ENCODE measurements around the gene GNAL.
"Not testable (repeated sequence)": the region's sequence is repeated elsewhere in the genome, so short reads cannot be mapped to it uniquely, and the experiment has no call there.

GNAL gene

GRCh38 chr18:11873670-11874340 lies 184.7 kb downstream of the GNAL start:
- DNase-seq (ENCODE audit: low spot score) = no peak

DNA sequence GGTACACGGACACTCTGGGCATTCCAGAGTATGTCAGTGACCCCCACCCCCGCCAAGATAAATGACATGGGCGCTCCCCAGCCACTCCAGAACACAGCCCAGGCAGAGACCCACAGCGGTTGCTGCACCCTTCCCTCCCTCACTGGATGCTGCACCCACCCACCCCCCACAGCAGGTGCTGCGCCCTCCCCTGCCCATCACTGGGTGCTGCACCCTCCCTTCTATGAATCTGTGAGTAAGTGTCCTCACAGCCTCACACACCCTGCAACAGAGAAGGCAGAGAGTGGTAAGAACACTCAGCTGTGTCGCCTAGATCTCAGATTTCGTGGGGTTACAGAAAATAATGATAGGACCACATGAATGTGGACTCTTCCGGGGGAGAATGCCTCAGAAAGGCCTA lies 185.6 kb downstream of the GNAL start:
- DNase-seq (ENCODE audit: low spot score) = no peak

- DNase-seq (ENCODE audit: low spot score) = no peak
These were observed 188.6 kb downstream of the GNAL start for GRCh38 chr18:11877497-11878135.

DNA sequence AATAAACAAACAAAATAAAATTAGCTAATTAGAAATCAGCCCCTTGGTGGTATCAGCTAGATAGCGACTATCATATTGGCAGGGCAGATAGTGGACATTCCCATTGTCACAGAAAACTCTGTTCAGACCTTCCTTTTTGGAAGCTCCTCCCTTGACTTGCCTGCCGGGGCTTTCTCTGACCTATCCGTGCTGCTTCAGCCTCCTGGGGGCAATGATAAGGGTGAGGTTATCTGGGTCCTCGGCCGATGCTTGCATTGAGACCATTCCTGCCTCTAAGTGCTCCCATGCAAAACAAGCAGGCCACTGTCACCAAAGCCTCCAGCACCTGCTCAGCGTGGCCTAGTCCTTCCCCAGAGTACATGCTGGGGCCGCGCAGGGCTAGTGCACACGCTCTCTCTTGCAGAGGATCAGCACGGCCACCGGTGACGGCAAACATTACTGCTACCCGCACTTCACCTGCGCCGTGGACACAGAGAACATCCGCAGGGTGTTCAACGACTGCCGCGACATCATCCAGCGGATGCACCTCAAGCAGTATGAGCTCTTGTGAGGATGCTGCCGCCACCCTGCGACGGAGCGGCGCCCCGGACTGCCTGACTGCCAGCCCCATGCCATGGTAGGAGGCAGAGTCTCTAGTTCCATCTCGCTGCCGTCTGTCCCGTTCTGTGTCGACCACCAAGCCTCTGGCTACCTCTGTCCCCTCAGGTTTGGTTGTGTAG lies 191.7 kb downstream of the GNAL start:
- DNase-seq (ENCODE audit: low spot score) = no peak

DNA sequence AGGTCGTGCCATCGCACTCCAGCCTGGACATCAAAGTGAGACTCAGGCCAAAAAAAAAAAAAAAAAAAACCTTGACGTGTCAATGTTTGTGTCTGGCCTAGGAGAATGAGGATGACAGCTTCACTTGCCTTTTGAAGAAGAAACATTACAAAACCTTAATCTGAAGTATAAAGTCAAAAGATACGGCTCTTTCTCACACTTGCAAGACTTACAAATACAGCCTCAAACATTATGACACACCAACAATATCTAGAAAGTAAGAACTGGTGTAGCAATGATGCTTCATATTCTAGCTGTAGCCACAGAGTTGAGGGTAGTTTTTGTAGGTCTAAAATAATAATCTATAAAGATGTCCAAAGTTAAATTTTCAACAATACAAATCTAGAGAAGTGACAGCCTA lies 193.6 kb downstream of the GNAL start:
- no peak for DNase-seq (ENCODE audit: low spot score)

GRCh38 chr18:11883153-11883552 lies 194.1 kb downstream of the GNAL start:
- DNase-seq (ENCODE audit: low spot score) = no peak

- DNase-seq (ENCODE audit: low spot score) = no peak
These were observed 195.4 kb downstream of the GNAL start for GRCh38 chr18:11884396-11885030.

- DNase-seq (ENCODE audit: low spot score) = no peak
These were observed 196.3 kb downstream of the GNAL start for GRCh38 chr18:11885278-11885947.

DNA sequence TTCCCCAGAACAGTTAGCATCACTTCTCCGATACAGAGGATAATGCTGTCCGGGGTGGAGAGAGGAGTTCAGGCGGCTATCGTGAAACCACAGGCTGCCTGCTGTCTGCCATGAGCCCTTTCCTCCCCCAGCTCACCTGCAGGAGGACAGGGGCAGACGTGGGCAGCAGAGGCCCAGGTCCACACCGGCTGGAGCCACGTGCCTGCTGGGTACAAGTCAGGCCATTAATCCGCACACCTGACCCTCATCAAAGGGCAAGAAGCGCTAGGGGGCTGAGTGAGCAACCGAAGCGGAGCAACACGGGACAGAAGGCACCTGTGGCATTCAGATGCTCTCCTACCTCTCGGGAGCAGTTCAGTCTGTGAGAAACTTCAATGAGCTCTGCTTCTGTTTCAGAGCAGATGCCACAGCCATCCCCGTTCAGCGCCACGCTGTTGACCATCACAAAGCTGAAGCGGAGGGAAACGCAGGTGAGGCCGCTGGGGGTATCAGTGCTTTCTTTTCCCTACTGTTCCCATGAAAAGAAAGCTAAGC lies 197.6 kb downstream of the GNAL start:
- no peak for DNase-seq (ENCODE audit: low spot score)

DNA sequence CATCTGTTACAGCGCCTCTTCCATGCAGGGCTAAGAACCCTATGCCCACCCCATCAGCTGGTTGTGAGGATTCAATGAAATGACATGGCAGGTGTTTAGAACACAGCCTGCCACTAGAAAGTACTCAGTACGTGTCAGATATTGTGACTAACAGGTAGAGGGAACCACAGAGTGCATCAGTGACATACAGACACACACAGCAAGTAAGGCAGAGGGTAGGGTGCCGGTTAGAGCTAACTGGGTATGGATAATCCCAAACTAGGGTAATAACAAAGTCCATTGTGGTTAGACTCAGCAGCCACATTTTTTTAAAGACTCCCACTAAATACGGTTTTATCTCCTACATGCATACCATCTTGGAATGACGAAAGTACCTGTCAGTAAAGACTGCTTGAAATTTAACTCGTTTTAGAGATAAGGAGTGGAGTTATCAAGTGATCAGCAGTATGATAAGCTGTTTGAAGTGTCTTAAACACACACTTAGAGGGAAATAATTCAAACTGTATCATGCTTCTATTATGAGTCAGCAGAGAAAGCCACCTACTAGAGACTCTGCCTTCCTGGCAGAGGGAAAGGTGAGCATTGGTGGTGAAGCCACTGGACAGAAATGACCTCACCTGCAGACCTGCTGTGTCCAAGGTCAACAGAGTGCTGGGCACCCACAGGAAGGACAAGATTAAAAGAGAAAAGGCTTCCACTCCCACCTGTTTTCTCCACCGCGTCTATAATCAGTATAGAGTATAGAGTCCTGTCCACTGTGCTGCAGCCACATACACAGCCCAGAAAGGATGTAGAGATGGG lies 198.5 kb downstream of the GNAL start:
- no peak for DNase-seq (ENCODE audit: low spot score)

- no peak for DNase-seq (ENCODE audit: low spot score)
These were observed 199.7 kb downstream of the GNAL start for GRCh38 chr18:11888726-11889125.

DNA sequence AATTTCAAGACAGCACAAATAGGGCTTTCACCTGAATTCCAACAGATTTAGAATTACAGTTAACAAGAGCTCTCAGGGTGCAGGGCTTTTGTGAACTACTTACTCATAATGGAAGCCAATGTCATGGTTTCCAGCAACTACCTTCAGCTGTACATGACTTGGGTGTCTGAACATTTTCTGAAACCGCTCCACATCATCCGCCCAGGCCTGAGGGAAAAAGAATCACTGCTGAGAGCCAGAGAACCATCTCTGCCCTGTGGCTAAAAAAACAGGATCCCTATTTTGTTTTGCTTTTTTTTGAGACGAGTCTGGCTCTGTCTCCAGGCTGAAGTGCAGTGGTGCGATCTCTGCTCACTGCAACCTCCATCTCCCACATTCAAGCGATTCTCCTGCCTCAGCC lies 200.2 kb downstream of the GNAL start:
- DNase-seq (ENCODE audit: low spot score) = no peak

GRCh38 chr18:11891737-11892136 lies 202.7 kb downstream of the GNAL start:
- DNase-seq (ENCODE audit: low spot score) = no peak

- DNase-seq (ENCODE audit: low spot score) = not testable (repeated sequence)
These were observed 203.4 kb downstream of the GNAL start for GRCh38 chr18:11892438-11892837.

DNA sequence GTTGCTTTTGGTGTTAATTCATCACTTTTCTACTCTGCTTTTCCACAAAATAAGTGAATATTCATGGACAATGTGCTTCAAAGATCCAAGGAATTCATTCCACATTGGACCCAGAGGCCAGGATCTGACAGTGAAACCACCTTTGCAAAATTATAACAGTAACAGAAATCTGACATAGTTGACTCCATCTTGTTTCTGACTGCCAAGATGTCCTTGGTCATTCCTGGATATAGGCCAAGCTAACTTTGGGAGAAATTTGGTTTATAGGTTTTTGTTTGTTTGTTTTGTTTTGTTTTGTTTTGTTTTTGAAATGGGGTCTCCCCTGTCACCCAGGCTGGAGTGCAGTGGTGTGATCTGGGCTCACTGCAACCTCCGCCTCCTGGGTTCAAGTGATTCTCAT lies 208.7 kb downstream of the GNAL start:
- DNase-seq (ENCODE audit: low spot score) = no peak

- DNase-seq (ENCODE audit: low spot score) = no peak
These were observed 210.0 kb downstream of the GNAL start for GRCh38 chr18:11899063-11899462.

GRCh38 chr18:11901826-11902438 lies 212.9 kb downstream of the GNAL start:
- DNase-seq (ENCODE audit: low spot score) = no peak

GRCh38 chr18:11902522-11903292 lies 213.6 kb downstream of the GNAL start:
- no peak for DNase-seq (ENCODE audit: low spot score)

DNA sequence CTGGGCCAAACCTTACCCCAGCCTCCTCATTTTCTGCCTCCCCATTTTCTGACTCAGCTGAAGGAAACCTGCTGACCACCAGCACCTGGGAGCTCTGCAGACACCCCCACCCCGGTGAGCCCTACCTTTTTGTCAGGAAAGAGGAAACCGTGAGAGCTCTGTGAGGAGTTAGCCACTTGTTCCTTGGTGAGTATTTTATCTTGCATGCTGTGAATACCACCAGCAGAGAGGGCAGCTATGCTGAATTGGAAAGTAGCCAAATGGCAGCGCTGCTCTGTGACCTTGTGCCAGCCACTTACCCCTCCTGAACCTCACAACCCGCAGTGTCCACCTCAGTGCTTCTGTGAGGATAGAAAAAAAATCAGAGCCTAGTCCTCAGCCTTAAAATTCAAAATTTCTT lies 216.5 kb downstream of the GNAL start:
- no peak for DNase-seq (ENCODE audit: low spot score)

DNA sequence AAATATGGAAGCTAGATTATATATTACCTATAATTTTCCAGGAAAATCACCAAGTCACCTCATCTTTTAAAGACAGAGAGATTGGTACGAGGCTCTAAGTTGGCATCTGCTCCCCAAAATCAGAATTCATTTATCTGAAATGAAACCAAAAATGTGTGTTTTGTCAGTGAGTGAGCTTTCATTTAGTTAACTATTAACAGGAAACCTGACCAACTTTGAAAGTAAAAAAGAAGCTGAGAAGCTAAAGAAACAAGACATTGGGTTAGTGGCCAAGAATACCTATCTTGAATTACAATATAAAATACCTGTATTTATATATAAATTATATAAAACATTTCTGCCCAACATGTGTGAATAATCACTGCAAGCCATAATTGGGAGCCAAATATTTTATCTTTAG lies 217.1 kb downstream of the GNAL start:
- DNase-seq (ENCODE audit: low spot score) = no peak

Measured in AG08395 (cell line).